OCI-M1 (cell line): ENCODE results near the gene CHDH.

Source experiments
- DNase-seq: peaks from one replicate; lab custom pipeline; 2025; lab: John Stamatoyannopoulos, UW

CHDH gene

GRCh38 chr3:53807117-53807810, 39.0 kb downstream of the CHDH start:
- DNase-seq: no peak

DNA sequence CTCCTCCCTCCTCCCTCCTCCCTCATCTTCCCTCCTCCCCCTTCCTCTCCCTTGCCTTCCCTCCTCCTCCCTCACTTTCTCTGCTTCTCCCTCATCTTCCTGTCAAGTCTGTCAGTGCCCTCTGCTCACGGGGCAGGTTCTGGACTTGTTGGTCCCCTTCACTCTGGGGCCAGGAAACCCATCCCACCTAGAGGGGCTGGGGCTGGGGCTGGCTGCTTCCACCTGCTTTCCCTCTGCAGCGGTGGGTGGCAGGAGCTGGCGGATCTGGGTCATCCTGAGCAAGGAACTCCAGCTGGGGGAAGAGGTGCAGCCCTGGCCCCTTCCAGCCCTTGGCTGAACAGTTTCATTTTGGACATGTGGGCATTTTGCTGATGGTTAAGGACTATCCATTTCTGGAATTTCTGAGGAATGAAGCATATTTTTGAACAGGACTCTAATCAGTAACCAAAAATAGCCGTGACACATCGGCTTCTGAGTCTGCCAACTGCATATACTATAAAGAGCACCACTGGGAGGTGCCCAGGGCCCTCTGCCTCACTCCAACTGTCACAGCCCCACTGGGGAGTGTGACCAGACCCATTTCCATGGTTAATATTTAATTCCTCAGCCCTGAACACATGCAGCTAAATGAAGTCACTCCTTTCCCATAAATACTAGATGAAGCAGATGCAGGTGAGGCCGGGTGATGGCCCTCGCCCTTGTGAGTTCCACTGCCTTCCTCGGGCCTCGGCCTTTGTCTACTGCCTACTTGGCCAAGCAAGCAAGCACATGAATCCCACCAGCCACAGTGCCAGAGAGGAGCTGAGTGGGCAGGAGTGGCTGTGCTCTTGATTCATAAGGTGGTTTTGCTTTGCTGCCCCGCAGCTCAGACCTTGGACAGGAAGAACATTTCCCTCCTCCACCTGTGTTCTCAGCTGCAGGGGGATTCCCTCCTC, 39.8 kb downstream of the CHDH start:
- DNase-seq: no peak

- DNase-seq: no peak
Observed at GRCh38 chr3:53805463-53806159, 40.6 kb downstream of the CHDH start.

DNA sequence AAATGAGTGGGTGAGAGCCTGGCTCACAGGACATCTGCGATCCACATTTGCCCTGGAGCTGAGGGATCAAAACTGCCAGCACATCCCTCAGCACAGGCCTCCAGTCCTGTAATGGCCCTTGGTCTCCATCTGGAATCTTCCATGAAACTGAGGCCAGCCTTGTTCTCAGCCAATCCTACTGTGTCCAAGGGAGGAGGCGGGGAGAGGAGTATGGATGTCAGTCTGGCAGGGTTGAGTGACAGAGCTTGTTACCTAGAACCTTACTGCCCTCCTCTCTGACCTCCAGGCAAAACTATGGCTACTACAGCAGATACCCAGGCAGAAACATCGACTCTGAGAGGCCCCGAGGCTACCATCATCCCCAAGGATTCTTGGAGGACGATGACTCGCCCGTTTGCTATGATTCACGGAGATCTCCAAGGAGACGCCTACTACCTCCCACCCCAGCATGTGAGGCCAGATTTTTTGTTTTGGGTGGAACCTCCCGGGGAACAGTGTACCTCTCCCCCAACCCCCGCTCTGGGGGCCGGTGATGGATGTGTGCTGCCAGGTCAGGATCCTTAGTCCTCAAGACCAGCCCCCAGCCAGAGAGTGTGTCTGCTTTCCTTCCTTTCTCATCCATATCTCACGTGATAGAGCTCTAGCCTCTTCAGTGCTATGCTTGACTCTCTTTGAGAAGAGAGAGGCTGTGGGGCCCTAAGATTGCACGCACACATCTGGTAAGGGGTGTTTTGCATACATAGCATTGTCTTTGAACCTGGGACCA, 41.3 kb downstream of the CHDH start:
- DNase-seq: no peak

GRCh38 chr3:53803816-53804695, 42.2 kb downstream of the CHDH start:
- DNase-seq: no peak

GRCh38 chr3:53803124-53803815, 42.9 kb downstream of the CHDH start:
- DNase-seq: no peak

DNA sequence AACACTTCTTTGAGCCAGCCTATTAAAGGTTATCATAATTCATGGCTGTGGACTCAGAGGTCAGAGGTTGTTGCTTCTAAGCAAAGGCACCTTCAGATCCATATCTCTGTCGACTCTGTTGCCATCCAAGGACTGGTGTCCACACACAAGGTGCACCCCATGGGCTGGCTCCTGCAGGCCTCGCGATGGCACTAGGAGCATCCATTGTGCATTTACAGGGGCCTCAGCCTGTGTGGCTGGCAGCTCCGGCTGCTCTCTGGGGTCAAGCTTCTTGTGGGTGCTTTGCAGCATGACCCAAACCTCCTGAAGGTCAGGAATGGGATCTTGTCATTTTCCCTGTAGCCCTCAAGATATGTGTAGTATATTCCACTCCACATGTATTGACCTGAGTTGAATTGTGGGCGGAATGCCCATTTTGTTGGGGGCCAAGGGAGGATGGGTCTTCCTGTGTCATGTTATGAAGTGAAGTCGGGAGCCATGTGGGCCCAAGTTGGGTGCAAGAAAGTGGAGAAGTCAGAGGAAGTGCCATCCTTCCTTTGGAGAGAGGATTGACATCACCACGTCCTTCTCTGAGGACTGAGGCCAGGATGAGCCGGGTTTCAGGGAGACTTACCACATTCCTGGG, 43.9 kb downstream of the CHDH start:
- no peak for DNase-seq

- DNase-seq: no peak
Observed at GRCh38 chr3:53801319-53801718, 44.9 kb downstream of the CHDH start.

DNA sequence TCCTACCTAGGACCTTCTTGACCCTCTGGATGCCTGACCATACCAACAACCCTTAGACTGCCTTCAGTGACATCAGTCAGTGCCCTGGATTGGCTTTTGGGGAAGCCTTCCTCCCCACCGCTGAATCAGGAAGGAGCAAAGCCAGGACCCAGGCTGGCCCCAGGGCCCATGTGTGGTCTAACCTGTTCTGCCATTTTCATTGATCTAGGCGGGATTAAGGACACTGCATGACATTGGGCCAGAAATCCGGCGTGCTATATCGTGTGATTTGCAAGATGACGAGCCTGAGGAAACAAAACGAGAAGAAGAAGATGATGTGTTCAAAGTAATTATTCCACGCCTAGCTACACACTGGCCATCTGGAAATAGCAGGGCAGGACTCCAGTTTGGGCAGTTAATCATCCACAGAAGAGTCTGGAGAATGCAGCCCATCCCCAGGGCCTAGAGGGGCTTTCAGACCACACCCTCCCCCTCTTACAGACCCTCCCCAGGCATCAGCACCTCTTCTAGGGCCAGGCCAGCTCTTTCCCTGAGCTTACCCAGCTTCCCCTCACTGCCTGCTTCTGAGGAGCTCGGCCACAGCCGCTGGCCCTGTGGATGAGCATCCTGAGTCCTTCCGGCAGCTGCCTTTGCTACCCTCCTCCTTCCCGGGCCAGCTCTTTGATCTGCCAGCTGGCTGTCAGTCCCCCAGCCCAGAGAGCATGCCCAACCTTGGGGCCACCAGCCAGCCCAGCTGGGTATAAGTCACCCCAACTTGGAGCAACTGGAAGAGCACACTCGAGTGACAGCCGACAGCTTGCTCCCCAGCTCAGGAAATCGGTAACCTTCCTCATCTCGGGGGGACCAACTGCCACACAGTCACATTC, 45.9 kb downstream of the CHDH start:
- DNase-seq: no peak

GRCh38 chr3:53799338-53799865, 46.8 kb downstream of the CHDH start:
- DNase-seq: no peak

DNA sequence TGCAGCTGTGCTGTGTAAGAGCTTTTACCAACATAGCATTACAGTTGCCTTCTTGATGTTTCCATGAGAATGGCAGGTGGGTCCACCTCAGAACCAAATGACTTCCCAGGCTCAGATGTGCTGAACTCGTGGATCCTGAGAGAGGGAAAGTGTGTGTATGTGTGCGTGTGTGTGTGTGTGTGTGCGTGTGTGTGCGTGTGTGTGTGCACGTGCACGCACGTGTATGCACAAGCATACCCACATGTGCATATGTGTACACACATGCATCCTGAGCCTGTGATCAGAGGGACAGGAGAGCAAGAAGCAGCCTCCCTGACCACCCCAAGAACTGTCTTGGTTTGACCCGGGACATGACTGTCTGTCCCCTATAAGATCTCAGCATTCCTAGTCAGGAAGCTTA, 48.1 kb downstream of the CHDH start:
- DNase-seq: no peak

DNA sequence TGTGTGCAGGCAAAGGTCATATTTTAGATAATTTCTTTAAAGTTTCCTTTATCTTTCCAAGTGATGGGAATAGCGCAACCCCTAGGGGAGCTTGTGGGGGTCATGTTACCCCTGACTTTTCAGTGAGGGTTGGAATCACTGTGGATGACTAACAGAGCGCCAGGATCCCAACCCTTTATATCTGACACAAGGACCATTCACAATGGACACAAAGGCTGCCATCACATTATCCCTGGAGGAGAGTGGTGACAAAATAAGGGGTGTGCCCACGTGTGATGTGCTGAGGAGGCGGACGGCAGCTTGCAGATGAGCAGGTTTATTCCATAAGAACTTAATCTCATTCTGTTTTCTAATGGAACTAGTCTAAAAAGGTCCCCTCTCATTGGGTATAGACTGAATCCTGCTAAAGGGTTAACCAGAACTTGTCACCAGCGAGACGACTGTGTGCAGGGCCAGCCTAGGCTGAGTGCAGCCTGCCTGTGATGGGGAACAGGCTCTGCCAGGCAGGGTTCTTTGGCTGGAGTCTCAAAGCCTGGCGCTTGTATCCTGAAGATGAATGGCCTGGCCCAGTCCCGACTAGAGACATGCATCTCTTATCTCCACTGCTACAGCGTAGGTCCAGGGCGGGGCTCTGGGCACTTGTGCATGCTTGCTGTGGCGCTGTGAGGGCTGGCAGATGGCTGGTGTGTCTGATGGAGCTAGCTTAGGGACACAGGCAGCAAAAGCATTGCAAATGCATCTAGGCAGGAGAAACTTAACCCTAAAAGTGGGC, 50.2 kb downstream of the CHDH start:
- DNase-seq: peak; percentile 30

DNA sequence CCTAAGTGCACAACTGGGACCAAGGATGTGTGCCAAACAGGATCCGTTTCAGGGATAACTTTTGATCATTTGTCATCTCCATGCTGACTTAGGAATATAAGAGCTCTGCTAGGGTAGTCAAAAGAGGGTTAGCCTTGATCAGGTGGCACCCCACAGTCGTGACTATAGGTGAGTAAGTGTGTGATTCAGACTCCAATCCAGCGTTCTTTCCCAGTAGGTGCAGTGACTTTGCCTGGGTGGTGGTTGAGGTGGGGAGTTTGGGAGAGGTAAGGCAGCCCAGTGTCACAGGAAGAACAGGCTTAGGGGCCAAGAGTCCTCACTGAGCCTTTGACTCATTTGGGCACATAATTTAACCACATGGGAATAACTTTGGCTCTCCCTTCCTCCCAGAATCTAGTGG, 51.0 kb downstream of the CHDH start:
- DNase-seq: no peak

DNA sequence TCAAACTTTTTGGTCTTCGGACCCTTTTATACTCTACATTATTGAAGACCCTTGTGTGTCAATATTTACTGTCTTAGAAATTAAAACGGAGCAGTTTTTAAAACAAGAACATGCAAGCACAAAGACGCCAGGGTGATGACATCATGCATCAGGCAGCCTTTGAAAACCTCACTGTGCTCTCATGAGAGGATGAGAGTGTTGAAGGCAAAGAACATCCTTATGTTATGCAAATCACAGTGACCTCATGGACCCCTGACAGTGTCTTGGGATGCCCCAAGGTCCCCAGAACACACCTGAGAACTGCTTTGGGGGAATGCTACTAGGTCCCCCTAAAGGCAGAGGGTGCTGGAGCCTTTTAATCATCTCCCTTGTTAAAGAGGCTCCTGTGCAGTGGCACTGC, 51.6 kb downstream of the CHDH start:
- no peak for DNase-seq

GRCh38 chr3:53792866-53793265, 53.4 kb downstream of the CHDH start:
- DNase-seq: no peak

- no peak for DNase-seq
Observed at GRCh38 chr3:53791317-53791716, 54.9 kb downstream of the CHDH start.

GRCh38 chr3:53790470-53790869, 55.7 kb downstream of the CHDH start:
- DNase-seq: no peak

- DNase-seq: no peak
Observed at GRCh38 chr3:53789459-53789858, 56.8 kb downstream of the CHDH start.
